ENCODE data around the gene SPIC.
A peak's percentile ranks its signal among the peaks of the same experiment; 100 is the strongest.
"Not testable (repeated sequence)": the region's sequence is repeated elsewhere in the genome, so short reads cannot be mapped to it uniquely, and the experiment has no call there.

SPIC gene

DNA sequence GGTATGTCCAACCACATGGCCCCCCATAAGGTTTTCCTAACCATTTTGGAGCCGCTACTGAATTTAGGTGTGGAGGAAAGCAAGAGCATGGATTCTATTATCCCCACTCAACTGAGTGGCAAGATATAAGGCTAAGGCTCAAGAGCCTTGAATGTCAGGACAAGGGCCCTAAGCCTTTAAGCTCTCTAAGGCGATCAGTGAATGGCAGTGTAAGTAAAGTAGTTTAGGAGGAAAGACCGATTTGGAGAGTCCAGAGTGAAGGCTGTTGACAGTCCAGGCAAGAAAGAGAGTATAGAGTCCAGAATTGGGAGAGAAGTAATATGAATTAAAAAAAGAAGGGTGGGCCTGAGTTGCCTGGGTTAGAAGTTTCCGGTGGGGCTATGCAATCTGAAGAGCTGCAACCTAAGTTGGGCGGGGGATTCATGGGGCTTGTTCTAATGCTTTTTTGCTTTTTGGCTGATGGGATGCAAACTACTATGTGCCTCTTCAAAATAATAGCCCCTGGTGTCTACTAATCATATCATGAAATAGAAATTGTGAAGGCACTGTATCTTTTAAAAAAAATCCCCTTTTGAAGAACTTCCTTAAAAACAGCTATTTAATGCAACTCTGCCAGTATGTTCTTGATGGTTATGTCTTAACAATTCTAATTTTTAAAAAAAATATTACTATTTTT is at the start of gene SPIC:
TSS of gene SPIC (plus strand) at position 626 of the 676 bp plus-strand sequence. CDS start 1,569 bp downstream, outside the sequence.
- DNase-seq, result peak; percentile 16

DNA sequence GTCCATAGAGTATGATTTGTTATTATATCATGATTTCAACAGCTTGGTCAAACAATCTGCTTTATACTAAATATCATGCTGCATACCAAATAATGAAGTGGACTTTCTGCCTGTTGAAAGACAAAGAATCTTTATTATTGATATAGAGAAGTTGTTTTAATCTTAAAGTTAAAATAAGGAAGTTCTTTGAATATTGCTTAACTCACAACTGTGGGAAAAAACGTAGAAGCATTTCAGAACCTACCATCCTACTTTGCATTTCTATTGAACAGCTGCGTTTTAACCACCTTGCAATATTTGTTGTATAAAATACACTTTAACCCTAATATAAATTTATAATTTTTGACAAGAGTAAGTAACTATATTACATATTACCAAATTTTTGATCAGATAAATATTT is 44.7 kb upstream of the SPIC start:
- peak; percentile 64 for DNase-seq

DNA sequence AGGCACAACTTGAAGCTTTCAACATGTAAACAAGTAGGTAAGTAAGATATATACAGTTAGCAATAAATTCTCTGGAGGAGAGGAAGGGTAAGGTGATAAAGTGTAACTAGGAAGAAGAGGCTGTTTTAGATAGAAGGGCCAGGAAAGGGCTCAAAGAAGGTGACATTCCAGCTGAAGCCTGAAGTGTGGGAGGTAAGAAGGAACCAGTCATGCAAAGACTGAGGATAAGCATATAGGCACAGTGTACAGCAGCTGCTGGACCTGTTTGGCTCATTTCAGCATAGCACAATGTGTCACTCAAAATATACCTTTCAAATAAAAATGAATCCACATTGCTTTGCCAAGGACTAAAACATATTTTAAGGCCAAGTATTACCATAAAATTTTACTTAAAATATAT is 39.0 kb upstream of the SPIC start:
- DNase-seq, result no peak

DNA sequence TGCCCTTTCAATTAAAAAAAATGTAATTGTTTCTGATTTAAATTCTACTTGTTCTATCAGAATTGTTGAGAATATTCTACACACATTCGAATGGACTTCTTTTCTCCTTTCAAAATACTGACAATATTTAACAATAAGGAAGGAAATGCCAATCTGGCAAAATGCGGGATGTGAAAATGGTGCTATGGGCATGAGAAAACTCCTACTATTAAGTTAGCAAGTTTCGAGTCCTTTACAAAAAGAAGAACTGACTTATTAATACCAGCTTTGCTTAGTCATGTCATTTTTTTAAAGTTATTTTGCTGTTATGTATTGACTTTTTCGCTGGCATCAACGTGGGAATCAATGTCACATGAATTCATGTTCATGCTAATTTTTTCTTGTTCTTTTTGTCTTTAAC is 35.9 kb upstream of the SPIC start:
- peak; percentile 75 for DNase-seq

DNA sequence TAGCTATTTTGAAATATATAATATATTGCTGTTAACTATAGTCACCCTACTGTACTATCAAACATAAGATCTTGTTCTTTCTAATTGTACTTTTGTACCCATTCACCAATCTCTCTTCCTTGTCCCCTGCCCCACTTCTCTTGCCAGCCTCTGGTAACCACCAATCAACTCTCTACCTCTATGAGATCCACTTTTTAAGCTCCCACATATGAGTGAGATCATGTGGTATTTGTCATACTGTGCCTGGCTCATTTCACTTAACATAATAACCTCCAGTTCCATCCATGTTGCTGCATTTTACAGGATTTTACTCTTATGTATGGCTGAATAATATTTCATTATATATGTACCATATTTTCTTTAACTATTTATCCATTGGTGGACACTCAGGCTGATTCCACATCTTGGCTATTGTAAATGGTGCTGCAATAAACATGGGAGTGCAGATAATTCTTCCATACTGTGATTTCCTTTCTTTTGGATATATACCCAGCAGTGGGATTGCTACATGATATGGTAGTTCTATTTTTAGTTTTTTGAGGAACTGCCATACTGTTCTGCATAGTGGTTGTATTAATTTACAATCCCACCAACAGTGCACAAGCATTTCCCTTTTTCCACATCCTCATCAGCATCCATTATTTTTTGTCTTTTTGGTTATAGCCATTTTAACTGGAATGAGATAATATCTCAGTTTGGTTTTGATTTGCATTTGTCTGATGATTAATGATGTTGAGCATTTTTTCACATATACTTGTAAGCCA is 33.5 kb upstream of the SPIC start:
- peak; percentile 30 for DNase-seq

DNA sequence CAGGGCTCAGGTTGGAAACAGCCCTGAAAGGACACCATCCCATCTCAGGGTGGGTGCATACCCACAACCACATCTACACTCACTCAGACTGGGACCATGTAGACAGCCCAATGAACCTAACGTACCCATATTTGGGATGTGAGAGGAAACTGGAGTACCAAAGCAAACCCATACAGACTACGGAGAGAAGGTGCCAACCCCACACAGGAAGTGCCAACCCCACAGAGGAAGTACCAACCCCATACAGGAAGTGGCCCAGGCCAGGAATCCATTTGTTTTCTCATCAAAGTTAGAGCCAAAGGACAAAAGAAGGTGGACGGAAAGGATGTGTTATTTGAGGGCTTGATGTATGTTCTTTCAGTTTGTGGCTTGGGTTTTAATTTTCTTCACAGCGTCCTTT is 19.5 kb upstream of the SPIC start:
- DNase-seq, result no peak

DNA sequence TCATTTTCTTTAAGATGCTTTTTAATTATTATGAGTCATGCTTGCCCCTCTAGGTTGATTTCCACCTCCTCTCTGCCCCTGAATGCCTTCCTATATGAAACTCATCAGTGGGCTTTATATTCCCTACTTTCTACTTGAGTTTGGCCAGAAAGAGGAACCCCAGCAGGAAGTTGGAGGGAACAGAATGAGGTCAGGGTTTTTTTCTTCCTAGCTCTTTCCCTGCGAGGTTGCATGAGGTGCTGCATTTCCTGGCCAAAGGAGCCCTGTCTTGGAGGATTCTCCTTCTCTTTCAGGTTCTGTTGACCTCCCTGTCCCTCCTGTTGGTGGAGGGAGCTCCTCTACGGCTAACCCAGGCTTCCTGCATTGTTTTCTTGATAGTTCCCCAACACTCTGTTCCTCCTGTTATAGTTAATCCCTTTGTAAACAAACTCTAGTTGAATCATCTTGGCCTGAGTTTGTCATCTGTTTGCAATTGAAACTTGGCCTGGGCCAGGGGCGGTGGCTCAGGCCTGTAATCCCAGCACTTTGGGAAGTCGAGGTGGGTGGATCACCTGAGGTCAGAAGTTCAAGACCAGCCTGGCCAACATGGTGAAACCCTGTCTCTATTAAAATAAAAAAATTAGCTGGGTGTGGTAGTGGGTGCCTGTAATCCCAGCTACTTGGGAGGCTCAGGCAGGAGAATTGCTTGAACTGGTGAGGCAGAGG is 15.3 kb upstream of the SPIC start:
- DNase-seq, result peak; percentile 56

DNA sequence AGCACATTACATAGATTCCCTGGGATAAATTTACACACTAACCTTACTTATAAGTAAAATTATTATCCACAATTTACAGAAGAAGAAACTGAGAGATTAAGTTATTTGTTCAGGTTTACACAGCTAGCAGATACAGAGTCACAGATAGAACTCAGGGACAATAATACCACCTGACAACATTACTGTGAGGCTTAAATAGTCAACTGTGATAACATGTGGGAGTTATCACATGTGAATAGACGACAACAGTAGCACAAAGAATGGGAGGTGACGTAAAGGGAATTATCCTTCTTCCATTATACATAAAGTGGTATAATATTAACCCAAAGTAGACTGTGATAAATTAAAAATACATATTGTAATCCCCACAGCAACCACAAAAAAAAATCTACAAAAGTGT is 6.2 kb upstream of the SPIC start:
- DNase-seq, result no peak

DNA sequence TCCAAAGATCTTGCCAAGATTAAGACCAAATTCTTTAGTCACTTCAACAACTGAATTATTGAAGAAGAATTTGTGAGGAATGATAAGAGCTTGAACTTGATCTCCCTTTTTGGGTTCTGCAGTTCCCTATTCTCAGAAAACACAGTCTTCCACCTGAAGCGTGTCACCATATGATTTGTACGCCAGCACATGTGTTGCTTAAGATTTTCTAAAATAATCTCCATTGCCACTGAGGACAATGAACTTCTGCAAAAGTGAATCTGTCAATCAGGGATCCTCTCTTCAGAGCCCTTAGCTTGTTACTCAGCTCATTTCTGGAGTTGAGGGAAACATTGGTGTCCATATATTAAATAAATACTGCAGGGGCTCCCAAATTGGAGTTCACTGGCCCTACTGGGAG is 4.2 kb upstream of the SPIC start:
- DNase-seq, result peak; percentile 27

DNA sequence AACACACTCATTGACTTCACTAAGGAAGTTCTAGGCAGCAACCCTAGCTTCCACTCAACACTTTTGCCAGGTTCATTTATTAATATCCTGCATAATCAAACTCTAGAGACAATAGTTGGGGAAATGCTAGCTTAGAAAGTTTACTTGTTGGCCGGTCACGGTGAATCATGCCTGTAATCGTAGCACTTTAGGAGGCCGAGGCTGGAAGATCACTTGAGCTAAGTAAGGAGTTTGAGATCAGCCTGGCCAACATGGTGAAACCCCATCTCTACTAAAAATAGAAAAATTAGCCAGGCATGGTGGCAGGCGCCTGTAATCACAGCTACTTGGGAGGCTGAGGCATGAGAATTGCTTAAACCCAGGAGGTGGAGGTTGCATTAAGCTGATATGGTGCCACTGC is 3.3 kb upstream of the SPIC start:
- not testable (repeated sequence) for DNase-seq

DNA sequence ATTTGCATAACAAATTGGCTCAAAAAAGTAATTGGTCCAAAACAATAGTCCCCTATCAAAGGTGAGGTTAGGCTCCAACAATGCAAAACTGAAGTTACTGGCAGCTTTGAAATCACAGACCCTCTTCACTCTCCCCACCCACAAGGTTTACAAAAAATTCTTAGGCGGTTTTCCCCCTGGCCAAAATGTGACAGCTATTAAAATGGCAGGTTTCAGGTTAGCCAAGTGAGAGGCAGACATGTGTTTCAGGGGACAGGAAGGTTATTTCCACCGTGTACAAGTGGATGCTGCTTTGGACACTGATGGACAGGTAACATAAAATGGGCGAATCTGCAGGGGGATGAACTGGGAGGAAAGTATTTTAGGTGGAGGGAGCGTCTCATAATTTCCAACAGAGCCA is 888 bp upstream of the SPIC start:
- DNase-seq, result no peak

DNA sequence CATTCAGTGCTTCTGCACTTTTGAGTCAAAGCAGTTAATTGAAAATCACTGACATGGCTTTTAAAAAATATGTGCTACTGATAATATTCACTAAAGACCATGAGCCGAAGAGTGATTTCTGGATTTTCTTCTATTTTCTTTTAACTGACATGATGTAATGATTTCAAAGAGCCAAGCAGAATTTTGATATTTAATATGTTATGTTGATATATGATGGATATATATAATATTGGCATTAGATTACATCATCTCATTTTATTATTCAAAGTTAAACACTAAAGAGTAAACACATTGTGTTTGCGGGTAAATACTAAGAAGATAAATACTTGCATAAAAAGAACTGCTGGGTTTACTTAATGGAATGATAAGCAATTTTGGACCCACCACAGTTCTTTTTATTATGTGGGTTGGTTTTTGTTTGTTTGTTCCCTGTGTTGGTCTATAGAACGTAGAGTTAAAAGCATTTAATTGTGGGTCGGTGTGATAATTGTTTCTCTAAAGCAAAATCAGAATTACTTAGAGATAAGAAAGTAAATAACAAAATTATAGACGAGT is 692 bp downstream of the SPIC start:
- DNase-seq, result no peak

DNA sequence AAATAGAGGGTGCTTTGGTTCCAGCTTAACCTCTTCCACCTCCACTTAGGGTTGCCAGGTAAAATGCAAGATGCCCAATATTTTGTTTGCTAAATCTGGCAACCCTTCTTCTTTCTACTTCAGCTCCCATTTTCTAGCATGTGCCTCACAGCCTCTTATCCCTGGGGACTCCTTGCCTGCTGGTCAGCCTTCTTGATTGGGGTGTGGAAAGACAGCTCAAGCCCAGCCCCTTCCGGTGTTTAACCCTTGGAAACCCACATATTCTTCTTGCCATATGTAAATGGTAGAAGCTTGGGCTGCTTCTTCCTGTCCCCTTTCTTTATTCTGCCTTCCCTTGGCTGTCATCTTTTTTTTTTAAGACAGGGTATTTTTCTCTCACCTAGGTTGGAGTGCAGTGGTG is 5.7 kb downstream of the SPIC start:
- DNase-seq, result no peak

DNA sequence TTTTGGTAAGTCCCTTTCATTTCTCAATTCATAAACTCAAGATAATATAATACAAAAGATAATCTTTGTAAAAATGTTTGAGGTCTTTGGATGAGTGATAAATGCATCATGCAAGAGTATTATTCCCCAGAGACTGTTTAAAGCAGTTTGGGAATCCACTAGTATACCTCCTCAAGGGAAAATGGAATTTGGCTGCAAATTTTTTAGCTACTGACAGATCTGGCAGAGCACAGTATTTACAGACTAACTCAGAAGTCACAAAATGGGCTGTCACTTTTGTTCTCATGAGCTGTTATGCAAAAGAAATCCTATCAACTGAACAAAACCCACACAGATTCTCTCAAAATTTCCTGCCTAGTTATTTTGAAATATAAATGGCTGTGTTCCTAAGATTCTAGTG is 9.9 kb downstream of the SPIC start:
- DNase-seq, result no peak

DNA sequence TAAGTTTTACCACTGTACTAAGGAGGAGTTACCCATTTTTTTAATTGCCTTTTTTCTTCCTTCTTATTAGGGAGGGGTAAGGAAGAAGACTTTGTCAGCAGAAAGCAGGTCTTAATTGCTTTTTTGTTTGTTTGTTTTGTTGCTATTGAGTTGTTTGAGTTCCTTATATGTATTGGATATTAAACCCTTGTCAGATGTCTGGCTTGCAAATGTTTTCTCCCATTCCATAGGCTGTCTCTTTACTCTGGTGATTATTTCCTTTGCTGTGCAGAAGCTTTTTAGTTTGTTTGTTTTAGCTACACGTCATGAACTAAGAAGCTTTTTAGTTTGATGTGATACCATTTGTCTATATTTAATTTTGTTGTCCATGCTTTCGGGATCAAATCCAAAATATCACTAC is 13.3 kb downstream of the SPIC start:
- DNase-seq, result no peak

DNA sequence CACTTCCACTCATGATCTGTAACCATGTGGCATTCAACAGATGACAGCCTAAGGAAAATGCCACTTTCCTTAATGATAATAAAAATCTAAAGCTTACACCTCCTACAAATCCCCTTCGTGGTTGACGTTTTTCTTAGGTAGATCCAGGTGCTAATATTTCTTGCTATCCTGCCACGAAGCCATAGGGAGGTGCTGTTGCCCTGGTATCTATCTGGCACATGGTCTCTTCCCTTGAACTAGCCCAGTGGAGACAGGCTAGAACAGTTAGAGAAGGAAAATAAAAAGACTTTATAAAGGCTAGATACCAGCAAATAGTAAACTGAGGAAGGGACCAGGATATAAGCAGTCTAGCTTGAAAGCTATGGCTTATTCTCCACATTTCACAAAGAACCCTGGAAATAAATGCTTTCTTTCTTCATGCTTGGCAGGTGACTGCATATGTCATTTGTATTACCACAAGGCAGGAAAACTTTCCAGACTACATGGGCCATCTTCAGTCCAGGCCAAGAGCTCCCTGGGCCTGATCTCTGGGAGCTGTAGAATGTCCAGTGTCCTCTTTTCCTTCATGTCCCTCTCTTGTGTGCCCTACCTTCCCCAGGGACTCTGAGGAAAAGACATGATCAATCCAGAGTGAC is 15.3 kb downstream of the SPIC start:
- no peak for DNase-seq

DNA sequence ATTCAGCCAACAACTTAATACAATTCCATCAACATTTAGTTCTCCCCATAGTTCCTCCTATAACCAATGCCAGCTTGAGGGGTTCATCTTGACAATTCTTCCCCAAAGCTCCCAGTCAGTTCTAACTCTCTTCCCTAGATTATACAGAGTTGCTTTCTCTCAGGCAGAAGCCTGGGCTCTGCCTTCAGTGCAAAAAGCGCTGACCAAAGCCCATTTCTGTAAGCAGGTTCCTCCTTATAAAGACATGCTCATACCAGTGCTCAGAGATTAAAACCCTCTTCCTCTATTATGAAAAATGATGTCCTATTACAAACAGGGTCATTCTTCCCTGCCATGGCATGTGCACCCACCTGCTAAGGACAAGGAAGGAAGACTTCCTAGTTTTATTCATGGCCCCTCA is 16.2 kb downstream of the SPIC start:
- peak; percentile 13 for DNase-seq

DNA sequence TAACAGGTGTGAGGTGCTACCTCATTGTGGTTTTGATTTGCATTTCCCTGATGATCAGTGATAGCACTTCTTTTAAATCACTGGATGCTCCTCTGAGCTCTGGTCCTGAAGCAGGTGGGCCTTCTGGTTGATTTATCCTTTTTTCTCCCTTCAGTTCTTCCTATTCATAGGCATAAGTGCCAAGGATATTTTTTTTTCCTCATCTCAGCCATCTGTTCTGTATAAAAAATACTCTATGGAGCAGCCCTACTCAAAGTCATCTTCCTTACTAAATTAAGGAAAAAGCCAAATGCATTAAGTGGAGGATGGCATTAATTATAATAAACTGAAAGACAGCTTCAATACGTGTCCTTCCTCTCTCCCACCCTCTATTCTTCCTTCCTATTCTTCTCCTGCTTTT is 18.4 kb downstream of the SPIC start:
- DNase-seq, result no peak

DNA sequence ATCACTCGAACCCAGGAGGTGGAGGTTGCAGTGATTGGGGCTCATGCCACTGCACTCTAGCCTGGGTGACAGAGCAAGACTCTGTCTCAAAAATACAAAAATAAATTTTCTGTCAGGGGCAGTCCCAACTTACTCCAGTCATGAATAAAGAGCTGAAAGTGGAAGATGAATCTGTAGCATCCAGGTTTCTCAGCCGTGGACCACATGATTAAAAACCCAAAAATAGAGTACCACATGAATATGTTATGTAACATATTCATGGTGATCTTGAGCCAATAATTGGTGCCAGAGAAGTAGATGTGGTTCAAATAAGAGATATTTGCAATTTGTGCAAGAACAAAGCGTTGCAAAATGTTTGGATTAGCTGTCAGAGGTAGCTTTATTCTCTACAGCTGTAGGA is 23.1 kb downstream of the SPIC start:
- DNase-seq, result no peak

DNA sequence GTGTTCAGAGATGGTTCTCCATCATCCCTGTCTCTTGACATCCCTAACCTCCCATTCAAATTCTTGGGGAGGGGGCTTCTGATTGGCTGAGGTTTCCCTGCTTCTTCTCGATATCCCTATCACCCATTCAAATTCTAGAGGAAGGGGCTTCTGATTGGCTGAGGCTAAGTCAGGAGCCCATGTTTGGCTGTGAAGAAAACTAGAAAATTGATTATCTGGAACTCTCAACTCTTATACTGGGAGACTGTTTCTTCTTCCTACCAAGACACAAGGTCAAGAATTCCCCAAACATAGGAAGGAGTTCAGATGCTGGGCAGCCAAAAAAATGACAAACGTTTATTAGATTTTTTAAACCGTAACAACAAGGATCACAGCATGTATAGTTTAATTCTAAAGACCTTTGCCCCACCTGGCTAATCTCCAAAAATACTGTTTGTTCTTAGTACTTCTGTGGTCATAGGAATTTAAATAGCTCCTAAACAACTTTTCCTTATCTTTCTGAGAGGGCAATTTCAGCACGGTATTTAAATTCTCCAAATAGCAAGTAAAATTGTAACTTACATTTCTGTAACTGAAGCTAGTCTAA is 26.4 kb downstream of the SPIC start:
- no peak for DNase-seq

DNA sequence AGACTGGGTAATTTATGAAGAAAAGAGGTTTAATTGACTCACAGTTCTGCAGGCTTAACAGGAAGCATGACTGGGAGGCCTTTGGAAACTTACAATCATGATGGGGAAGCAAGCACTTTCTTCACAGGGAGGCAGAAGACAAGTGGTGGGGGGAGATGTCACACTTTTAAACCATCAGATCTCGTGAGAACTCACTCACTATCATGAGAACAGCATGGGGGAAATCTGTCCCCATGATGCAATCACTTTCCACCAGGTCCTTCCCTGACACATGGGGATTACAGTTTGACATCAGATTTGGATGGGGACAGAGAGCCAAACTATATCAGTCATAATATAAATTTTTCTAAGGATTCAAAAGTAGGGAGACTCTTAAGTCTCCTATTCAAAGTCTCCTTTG is 46.0 kb downstream of the SPIC start:
- DNase-seq, result peak; percentile 21

DNA sequence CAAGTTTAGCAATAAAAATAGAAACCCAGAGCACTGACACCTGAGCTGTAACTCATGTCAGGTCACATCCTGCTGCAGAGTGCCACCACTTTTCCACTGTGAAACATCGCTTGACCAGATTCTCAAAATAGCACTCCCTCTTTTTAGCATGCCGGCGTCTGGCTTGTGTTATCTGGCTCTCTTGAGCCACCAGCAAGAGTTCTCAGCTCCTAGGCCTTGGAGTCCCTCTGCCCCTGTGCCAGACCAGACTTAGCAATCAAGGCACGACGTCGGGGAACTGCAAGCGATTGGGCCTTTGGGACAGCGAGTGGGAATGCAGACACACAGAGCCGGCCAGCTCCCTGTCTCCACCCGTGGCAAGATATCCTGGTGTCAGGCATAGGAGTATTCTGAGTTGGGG is 52.5 kb downstream of the SPIC start:
- DNase-seq, result no peak

All from suppressor macrophage treated with lipopolysaccharide for 4 hours (primary cell).